Measurements from ENCODE around the gene SIDT1.

The SIDT1 gene

DNA sequence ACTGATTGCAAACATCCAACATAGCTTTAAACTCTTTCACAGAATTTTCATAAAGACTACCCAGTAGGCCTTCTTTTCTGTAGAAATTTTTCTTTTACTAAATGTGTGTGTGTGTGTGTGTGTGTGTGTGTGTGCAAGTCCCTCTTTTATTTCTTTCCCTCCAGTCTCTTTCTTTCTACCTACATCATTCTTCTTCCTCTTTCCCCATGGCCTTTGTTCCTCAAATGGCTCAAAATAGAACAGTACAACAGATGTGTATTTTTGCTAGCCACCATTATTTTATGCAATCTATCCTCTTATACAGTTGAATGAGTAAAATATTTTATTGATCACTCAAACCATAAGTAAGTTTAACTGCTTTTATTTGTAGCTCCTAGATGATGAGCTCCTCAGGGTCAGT, 87.7 kb downstream of the SIDT1 start:
- TF ChIP-seq, protein P1, sequence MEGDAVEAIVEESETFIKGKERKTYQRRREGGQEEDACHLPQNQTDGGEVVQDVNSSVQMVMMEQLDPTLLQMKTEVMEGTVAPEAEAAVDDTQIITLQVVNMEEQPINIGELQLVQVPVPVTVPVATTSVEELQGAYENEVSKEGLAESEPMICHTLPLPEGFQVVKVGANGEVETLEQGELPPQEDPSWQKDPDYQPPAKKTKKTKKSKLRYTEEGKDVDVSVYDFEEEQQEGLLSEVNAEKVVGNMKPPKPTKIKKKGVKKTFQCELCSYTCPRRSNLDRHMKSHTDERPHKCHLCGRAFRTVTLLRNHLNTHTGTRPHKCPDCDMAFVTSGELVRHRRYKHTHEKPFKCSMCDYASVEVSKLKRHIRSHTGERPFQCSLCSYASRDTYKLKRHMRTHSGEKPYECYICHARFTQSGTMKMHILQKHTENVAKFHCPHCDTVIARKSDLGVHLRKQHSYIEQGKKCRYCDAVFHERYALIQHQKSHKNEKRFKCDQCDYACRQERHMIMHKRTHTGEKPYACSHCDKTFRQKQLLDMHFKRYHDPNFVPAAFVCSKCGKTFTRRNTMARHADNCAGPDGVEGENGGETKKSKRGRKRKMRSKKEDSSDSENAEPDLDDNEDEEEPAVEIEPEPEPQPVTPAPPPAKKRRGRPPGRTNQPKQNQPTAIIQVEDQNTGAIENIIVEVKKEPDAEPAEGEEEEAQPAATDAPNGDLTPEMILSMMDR (IDR thresholded peaks at IDR 0.05; ENCODE audit: borderline replicate concordance, control extremely low read depth, extremely low read depth, insufficient read depth, missing control alignments): no peak
- in situ Hi-C loops (cut with MboI; ENCODE audit: low sequenced_read_pairs, unreplicated experiment): no loop called here
- DNase-seq (ENCODE audit: low spot score): no peak

DNA sequence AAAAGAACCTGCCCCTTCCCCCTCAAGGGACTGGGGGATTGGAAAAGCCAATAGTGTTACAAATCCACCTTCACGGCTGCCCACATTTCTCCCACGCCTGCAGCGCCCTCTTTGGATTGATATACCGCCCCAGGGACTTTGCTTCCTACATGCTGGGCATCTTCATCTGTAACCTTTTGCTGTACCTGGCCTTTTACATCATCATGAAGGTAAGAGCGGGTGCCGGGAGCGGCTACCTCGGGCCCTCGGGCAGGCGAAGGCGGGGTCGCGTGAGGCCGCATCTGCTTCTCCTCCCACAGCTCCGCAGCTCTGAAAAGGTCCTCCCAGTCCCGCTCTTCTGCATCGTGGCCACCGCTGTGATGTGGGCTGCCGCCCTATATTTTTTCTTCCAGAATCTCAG, 91.0 kb downstream of the SIDT1 start:
- in situ Hi-C loops (cut with MboI; ENCODE audit: low sequenced_read_pairs, unreplicated experiment): no loop called here
- TF ChIP-seq, protein P1 (IDR thresholded peaks at IDR 0.05; ENCODE audit: borderline replicate concordance, control extremely low read depth, extremely low read depth, insufficient read depth, missing control alignments): no peak
- DNase-seq (ENCODE audit: low spot score): no peak

DNA sequence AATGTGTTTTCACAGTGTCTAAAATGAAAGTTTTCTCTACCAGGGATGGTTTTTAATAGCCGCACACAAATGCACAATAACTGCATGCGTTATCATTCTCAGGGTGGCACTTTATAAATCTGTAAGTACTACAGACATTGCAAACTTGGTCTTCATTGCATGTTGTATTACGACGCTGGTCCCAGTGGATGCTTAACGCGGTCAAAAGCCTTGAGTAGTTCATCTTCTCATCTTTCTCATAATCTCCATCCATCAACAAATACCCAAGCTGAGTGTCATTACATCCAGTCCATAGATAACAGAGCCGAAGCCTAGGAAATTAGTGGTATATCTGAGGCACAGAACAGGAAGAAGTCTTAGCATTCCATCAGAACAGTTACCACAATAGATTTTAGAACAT, 91.5 kb downstream of the SIDT1 start:
- DNase-seq (ENCODE audit: low spot score): no peak
- in situ Hi-C loops (cut with MboI; ENCODE audit: low sequenced_read_pairs, unreplicated experiment): no loop called here
- TF ChIP-seq, protein P1 (IDR thresholded peaks at IDR 0.05; ENCODE audit: borderline replicate concordance, control extremely low read depth, extremely low read depth, insufficient read depth, missing control alignments): no peak

DNA sequence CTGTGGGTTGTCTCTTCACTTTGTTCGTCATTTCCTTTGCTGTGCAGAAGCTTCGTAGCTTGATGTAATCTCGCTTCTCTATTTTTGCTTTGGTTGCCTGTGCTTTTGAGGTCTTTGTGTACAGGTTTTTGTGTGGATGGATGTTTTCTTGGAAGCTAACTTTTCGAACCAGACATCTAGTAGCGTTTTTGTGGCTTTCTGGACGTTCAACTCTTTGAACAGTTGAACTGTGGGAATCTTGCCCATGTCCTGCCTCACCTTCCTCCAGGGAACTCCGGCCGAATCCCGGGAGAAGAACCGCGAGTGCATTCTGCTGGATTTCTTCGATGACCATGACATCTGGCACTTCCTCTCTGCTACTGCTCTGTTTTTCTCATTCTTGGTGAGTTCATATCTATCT, 93.5 kb downstream of the SIDT1 start:
- no peak for DNase-seq (ENCODE audit: low spot score)
- TF ChIP-seq, protein P1 (IDR thresholded peaks at IDR 0.05; ENCODE audit: borderline replicate concordance, control extremely low read depth, extremely low read depth, insufficient read depth, missing control alignments): no peak
- in situ Hi-C loops (cut with MboI; ENCODE audit: low sequenced_read_pairs, unreplicated experiment): no loop called here

DNA sequence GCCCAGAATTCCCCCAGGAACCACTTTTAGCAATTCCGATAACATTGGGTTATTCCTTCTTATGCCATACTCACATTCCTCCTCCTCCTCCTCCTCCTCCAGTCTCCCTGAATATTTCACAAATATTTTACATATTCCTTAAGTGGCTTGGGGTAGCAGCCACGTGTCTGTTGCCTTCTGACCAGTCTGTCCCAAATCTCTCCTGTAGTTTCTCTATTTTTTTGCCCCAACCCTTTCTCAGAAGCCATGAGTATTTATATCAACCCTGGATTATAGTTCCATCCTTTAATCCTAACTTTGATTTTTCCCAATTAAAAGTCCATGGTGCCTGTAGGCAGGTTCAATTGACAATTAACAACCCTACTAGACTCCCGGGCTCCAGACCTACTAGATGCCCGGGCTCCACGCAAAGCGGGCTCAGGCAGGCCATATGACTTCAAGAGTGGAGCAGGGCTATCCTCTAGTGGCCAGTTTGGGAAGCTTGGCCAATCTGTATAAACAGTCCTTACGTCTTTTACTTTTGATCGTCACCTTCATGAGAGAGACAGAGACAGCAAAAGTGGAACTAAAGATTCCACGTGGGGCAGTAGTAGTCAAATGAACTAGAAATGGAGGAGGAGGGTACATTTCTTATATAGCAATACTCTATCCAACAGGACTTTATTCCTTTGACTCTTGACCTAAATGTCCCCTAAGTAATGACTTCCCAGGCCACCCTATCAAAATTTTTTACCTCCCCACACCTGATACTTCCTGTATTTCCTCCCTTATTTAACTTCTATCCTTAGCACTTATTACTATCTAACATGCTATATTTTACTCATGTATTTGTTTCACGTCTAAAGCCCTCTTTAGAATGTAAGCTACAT, 94.4 kb downstream of the SIDT1 start:
- DNase-seq (ENCODE audit: low spot score): peak; percentile 58
- TF ChIP-seq, protein P1 (IDR thresholded peaks at IDR 0.05; ENCODE audit: borderline replicate concordance, control extremely low read depth, extremely low read depth, insufficient read depth, missing control alignments): peak; percentile 41
- in situ Hi-C loops (cut with MboI; ENCODE audit: low sequenced_read_pairs, unreplicated experiment): no loop called here

DNA sequence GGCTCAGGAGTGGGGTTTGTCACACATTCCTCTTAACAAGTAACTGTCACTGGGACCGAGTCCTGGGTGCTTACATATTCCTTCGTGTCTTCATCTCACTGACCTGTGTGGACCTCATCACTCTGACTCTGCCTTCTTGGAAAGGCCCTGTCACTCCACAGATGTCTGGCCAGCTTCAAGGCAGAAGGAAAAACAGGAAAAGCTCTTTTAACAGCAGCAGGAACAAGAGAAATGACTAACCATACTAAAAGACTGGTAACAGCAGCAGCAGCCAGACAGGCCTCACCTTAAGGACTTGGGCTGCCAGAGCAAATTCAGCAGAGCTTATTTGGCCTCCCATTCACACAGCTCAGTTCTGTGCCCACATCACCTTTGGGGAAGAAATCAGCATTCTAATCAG, 96.0 kb downstream of the SIDT1 start:
- no peak for DNase-seq (ENCODE audit: low spot score)
- TF ChIP-seq, protein P1 (IDR thresholded peaks at IDR 0.05; ENCODE audit: borderline replicate concordance, control extremely low read depth, extremely low read depth, insufficient read depth, missing control alignments): no peak
- in situ Hi-C loops (cut with MboI; ENCODE audit: low sequenced_read_pairs, unreplicated experiment): no loop called here
